Panc1 (cell line): ENCODE measurements around the gene TMPRSS13. TPM values are rescaled to one million over a fixed set of nuclear protein-coding genes. Genes with fewer than 3 reads are reported as not detected.

ENCODE experiments used
- ATAC-seq: fragments of 200-7000 bp; cut with Tn5 transposase; 2 replicates; pipeline ENCODE4 v1.9.1; 2020; ENCODE audit warnings: mild to moderate bottlenecking, moderate library complexity
- BruUV-seq: library from RNA; stranded (reverse); fragments of 400-500 nt; replicated peaks from 2 replicates; lab custom pipeline; 2021; lab: Mats Ljungman, UMichigan
- CTCF ChIA-PET: fragments of 300-600 bp; sonication (Branson Sonifier 250); formaldehyde crosslinking; loops from one replicate; lab custom pipeline; 2022; ENCODE audit warnings: antibody characterized with exemption; lab: Charles Lee
- POLR2A ChIA-PET: fragments of 300-600 bp; sonication (Branson Sonifier 250); formaldehyde crosslinking; loops from one replicate; lab custom pipeline; 2022; ENCODE audit warnings: antibody characterized with exemption; lab: Charles Lee
- DNase-seq: peaks from one replicate; pipeline ENCODE4 v3.0.0-alpha.2; 2010; ENCODE audit warnings: low read depth, low spot score
- H3K27ac ChIP-seq: 2 replicates; pipeline ENCODE4 v1.5.1; 2011; ENCODE audit warnings: mild to moderate bottlenecking, low read length, inconsistent platforms
- H3K27me3 ChIP-seq: fragments of 200-500 bp; sonication (Bioruptor generic); 2 replicates; pipeline ENCODE4 v1.6.0; 2014; ENCODE audit warnings: low read length, inconsistent platforms; ENCODE audit not compliant: control insufficient read depth, insufficient read depth
- H3K36me3 ChIP-seq: fragments of 200-500 bp; sonication (Bioruptor generic); 2 replicates; pipeline ENCODE4 v1.5.1; 2014; ENCODE audit warnings: inconsistent platforms, mild to moderate bottlenecking, low read length, moderate library complexity; ENCODE audit not compliant: control insufficient read depth, insufficient read depth
- H3K4me1 ChIP-seq: 2 replicates; pipeline ENCODE4 v1.5.1; 2011; ENCODE audit warnings: inconsistent platforms, mild to moderate bottlenecking, low read length, moderate library complexity; ENCODE audit not compliant: control insufficient read depth, insufficient read depth
- H3K4me3 ChIP-seq, 2 experiments: 2 replicates each; pipeline ENCODE4 v1.5.1; 2011 to 2012; ENCODE audit warnings: low read depth in 2 of 2, low read length in 2 of 2, mild to moderate bottlenecking in 2 of 2, inconsistent platforms in 1 of 2, moderate library complexity in 1 of 2
- H3K9me3 ChIP-seq: fragments of 200-500 bp; sonication (Bioruptor generic); 2 replicates; pipeline ENCODE4 v1.5.1; 2014; ENCODE audit warnings: low read depth, mild to moderate bottlenecking, inconsistent platforms, low read length, moderate library complexity; ENCODE audit not compliant: control insufficient read depth, insufficient read depth
- POLR2AphosphoS5 ChIP-seq: IDR thresholded peaks from 2 replicates; pipeline ENCODE4 v1.6.1; 2012; ENCODE audit warnings: mild to moderate bottlenecking, low read depth, low read length, moderate library complexity
- SIN3A ChIP-seq: IDR thresholded peaks from 2 replicates; pipeline ENCODE4 v1.6.1; 2012; ENCODE audit warnings: low read depth, mild to moderate bottlenecking, low read length, moderate library complexity, borderline replicate concordance; ENCODE audit not compliant: insufficient read depth
- TCF7L2 ChIP-seq: IDR thresholded peaks from 2 replicates; pipeline ENCODE4 v1.6.1; 2011; ENCODE audit warnings: mild to moderate bottlenecking, low read depth, low read length, inconsistent platforms
- in situ Hi-C: cut with HindIII; loops from 2 replicates; pipeline ENCODE4 v1.10.0; 2016; ENCODE audit warnings: low sequenced_read_pairs, low pct_unique_long_range_greater_than_20kb
- intact Hi-C: fragments of 100-400 bp; cut with micrococcal nuclease; formaldehyde crosslinking; loops from one replicate; pipeline ENCODE4 v1.10.0; 2022; ENCODE audit not compliant: unreplicated experiment
- total RNA-seq: library from RNA; stranded (reverse); gene quantifications from one replicate; pipeline ENCODE4 v1.2.1, GENCODE V29; 2021; ENCODE audit not compliant: unreplicated experiment
- TF ChIP-seq, protein P1 (sequence below): fragments of 450-650 bp; IDR thresholded peaks from 2 replicates; pipeline ENCODE4 v1.5.1; 2017; ENCODE audit warnings: mild to moderate bottlenecking
- TF ChIP-seq, protein P2 (sequence below), 2 experiments: IDR thresholded peaks; 2 replicates each; pipeline ENCODE4 v1.6.1; 2011 to 2012; ENCODE audit warnings: low read depth in 2 of 2, control low read depth in 1 of 2, low read length in 1 of 2, mild to moderate bottlenecking in 1 of 2, moderate library complexity in 1 of 2; ENCODE audit not compliant: insufficient read depth in 1 of 2

TMPRSS13 gene
- total RNA-seq, 1 experiment from 2014 or later = not detected

DNA sequence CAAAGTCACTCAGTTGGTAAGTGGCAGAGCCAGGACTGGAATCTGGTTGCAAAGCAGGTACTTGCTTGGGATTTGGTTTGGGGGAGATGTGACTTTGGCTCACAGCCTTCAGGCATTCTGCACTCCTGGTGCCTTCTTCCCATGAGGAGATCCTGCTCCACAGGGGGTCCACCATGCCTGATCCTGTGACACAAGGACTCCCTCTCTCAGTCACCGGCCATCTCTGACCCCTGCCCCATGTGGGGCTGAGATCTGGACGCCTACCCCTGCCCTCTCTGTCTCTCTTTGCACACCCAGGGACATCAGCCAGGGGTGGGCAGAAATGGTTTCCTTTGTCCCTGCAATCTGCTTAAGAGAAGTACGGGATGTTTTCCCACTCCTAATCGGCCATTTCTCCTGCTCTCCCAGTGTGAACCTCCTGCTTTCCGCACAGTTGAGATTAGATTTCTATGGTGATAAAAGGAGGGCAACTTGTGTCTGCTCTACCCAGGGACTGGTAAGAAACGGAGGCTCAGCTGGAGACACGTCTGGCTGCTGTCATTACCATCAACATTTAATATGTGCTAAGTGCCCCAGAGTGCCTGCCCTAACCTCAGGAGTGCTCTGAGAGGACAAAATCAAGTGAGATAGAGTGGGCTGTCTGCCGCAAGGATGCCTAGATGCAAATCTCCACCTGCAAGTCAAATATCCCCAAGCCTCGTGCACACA, 41.6 kb downstream of the TMPRSS13 start:
- no peak for ATAC-seq
- POLR2A ChIA-PET = no interaction called here
- DNase-seq = no peak
- H3K4me1 ChIP-seq = no peaks in the 10 kb centered on the region
- no TSS peak for BruUV-seq
- no peaks in the 10 kb centered on the region for H3K36me3 ChIP-seq
- TF ChIP-seq POLR2AphosphoS5 (no peak), TCF7L2 (no peak), SIN3A (no peak)
- TF ChIP-seq, protein P1, sequence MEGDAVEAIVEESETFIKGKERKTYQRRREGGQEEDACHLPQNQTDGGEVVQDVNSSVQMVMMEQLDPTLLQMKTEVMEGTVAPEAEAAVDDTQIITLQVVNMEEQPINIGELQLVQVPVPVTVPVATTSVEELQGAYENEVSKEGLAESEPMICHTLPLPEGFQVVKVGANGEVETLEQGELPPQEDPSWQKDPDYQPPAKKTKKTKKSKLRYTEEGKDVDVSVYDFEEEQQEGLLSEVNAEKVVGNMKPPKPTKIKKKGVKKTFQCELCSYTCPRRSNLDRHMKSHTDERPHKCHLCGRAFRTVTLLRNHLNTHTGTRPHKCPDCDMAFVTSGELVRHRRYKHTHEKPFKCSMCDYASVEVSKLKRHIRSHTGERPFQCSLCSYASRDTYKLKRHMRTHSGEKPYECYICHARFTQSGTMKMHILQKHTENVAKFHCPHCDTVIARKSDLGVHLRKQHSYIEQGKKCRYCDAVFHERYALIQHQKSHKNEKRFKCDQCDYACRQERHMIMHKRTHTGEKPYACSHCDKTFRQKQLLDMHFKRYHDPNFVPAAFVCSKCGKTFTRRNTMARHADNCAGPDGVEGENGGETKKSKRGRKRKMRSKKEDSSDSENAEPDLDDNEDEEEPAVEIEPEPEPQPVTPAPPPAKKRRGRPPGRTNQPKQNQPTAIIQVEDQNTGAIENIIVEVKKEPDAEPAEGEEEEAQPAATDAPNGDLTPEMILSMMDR = no peak
- TF ChIP-seq, protein P2, sequence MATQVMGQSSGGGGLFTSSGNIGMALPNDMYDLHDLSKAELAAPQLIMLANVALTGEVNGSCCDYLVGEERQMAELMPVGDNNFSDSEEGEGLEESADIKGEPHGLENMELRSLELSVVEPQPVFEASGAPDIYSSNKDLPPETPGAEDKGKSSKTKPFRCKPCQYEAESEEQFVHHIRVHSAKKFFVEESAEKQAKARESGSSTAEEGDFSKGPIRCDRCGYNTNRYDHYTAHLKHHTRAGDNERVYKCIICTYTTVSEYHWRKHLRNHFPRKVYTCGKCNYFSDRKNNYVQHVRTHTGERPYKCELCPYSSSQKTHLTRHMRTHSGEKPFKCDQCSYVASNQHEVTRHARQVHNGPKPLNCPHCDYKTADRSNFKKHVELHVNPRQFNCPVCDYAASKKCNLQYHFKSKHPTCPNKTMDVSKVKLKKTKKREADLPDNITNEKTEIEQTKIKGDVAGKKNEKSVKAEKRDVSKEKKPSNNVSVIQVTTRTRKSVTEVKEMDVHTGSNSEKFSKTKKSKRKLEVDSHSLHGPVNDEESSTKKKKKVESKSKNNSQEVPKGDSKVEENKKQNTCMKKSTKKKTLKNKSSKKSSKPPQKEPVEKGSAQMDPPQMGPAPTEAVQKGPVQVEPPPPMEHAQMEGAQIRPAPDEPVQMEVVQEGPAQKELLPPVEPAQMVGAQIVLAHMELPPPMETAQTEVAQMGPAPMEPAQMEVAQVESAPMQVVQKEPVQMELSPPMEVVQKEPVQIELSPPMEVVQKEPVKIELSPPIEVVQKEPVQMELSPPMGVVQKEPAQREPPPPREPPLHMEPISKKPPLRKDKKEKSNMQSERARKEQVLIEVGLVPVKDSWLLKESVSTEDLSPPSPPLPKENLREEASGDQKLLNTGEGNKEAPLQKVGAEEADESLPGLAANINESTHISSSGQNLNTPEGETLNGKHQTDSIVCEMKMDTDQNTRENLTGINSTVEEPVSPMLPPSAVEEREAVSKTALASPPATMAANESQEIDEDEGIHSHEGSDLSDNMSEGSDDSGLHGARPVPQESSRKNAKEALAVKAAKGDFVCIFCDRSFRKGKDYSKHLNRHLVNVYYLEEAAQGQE (IDR thresholded peaks at IDR 0.05; ENCODE audit: insufficient read depth in 1 of 2, low read depth in 2 of 2, low read length in 1 of 2) = no peak
- intact Hi-C loops (no loop called here), in situ Hi-C loops (no loop called here)
- H3K4me3 ChIP-seq = no peak overlapping the region
- no peaks in the 10 kb centered on the region for H3K9me3 ChIP-seq
- peaks cover 7% of the 10 kb centered on the region for H3K27me3 ChIP-seq
- CTCF ChIA-PET = no interaction called here
- H3K27ac ChIP-seq = no peak overlapping the region

DNA sequence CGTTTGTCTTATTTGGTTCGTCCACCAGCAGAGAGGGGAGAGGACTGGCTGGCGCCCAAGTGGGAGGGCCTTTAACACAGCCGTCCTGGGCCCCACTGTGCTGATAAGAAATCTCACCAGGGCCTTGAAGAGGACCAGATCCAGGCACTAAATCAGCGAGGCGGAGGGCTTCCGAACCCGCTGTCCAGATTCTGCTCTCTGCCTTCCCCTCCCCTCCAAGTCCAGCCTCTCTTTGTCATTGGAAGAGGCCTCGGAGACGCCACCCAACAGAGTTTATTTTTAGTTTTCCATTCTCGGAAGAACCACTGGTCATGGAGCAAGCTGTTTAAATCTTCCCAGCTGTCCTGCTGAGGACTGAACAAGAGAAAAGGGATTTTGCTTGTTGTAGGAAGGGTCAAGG, 43.4 kb downstream of the TMPRSS13 start:
- ChIA-PET CTCF (interaction anchor here (0.7 kb wide), 1 partner anchor 61 kb away, joined by 3 read pairs; no protein-coding TSS in a partner anchor), POLR2A (no interaction called here)
- BruUV-seq = no TSS peak
- DNase-seq (no peak), ATAC-seq (no peak)
- Histone ChIP-seq H3K4me3 (no peak overlapping the region), H3K4me1 (no peaks in the 10 kb centered on the region), H3K27me3 (peaks cover 23% of the 10 kb centered on the region), H3K36me3 (no peaks in the 10 kb centered on the region), H3K27ac (no peak overlapping the region), H3K9me3 (no peaks in the 10 kb centered on the region)
- intact Hi-C loops = no loop called here
- TF ChIP-seq, protein P1 = no peak
- no peak for TF ChIP-seq SIN3A
- no peak for TF ChIP-seq TCF7L2
- no peak for TF ChIP-seq POLR2AphosphoS5
- TF ChIP-seq, protein P2 (IDR thresholded peaks at IDR 0.05; ENCODE audit: insufficient read depth in 1 of 2, low read depth in 2 of 2, low read length in 1 of 2) = no peak
- in situ Hi-C loops = no loop called here
